Left ventricle myocardium inferior (tissue), 1 donor: ENCODE results near the gene BRD3OS. TPM values are rescaled to one million over a fixed set of nuclear protein-coding genes. Genes with fewer than 3 reads are reported as not detected.

Source experiments
- DNase-seq: peaks from one replicate; pipeline ENCODE4 v3.0.0-alpha.2; 2020
- H3K27ac ChIP-seq: fragments of 200-600 bp; replicated peaks from 2 replicates; pipeline ENCODE4 v1.8.0; 2021
- H3K27me3 ChIP-seq: fragments of 200-600 bp; 2 replicates; pipeline ENCODE4 v1.8.0; 2021; ENCODE audit warnings: low read depth
- H3K36me3 ChIP-seq: fragments of 200-600 bp; 2 replicates; pipeline ENCODE4 v1.8.0; 2021
- H3K4me1 ChIP-seq: fragments of 200-600 bp; 2 replicates; pipeline ENCODE4 v1.8.0; 2021
- H3K4me3 ChIP-seq: fragments of 200-600 bp; 2 replicates; pipeline ENCODE4 v1.8.0; 2021; ENCODE audit warnings: mild to moderate bottlenecking, moderate library complexity
- H3K9me3 ChIP-seq: fragments of 200-600 bp; replicated peaks from 2 replicates; pipeline ENCODE4 v1.8.0; 2021
- intact Hi-C: fragments of 100-400 bp; cut with micrococcal nuclease; formaldehyde crosslinking; loops from one replicate; pipeline ENCODE4 v1.11.0; 2022
- total RNA-seq: library from RNA; stranded (reverse); fragmentation: NEBNext Ultra II Directional; extraction: Animal tissue kit (Norgen Biotek cat#: 25700); gene quantifications from one replicate; pipeline ENCODE4 v1.2.1, GENCODE V29; 2021
- TF ChIP-seq, protein P1 (sequence below): fragments of 200-600 bp; IDR thresholded peaks from 2 replicates; pipeline ENCODE4 v1.8.0; 2021; ENCODE audit warnings: antibody characterized with exemption, mild to moderate bottlenecking, borderline replicate concordance
- donor health status: DM: no; HTN: yes; CAD: no; lungs with severe emphysema.

Gene BRD3OS
- total RNA-seq, 1 donor from 2014 or later = 5.7 TPM

DNA sequence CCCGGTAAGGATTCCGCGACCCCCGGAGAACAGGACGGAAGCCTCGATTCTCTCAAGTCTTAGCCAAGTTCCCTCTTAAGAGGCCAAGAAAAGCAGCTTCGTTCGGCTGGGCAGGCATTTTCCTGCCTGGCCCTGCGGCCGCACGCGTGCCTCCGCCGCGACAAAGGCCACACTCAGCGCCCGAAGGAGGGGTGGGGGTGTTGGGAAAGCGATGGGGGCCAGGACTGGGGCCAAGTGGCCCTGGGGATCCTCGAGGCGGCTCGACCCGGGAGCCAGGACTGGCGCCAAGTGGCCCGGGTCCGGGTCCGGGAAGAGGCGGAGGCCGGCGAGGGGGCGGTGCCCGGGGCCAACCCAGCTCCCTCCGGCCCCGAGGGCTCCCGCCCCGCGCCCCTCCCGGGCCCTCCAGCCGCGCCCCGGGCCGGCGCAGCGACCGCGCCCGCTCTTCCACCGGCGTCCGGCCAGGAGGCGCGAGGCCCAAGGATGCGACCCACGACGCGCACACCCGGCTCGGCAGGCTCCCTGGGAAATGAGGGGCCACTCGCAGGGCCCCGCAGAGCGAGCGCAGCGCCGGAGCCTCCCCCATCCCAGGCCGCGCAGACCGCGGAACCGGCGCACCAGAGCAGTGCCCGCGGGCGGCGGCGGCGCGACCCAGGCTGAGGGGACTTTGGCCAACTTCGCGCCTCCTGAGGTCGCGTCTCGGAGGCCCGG, 33.9 kb upstream of the BRD3OS start:
- H3K27ac ChIP-seq = peak overlapping the region; percentile 93
- TF ChIP-seq, protein P1, sequence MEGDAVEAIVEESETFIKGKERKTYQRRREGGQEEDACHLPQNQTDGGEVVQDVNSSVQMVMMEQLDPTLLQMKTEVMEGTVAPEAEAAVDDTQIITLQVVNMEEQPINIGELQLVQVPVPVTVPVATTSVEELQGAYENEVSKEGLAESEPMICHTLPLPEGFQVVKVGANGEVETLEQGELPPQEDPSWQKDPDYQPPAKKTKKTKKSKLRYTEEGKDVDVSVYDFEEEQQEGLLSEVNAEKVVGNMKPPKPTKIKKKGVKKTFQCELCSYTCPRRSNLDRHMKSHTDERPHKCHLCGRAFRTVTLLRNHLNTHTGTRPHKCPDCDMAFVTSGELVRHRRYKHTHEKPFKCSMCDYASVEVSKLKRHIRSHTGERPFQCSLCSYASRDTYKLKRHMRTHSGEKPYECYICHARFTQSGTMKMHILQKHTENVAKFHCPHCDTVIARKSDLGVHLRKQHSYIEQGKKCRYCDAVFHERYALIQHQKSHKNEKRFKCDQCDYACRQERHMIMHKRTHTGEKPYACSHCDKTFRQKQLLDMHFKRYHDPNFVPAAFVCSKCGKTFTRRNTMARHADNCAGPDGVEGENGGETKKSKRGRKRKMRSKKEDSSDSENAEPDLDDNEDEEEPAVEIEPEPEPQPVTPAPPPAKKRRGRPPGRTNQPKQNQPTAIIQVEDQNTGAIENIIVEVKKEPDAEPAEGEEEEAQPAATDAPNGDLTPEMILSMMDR = no peak
- DNase-seq = no peak
- peak overlapping the region; percentile 70 for H3K4me3 ChIP-seq
- H3K27me3 ChIP-seq = peaks cover 11% of the 10 kb centered on the region
- peaks cover 35% of the 10 kb centered on the region for H3K4me1 ChIP-seq
- no peaks in the 10 kb centered on the region for H3K36me3 ChIP-seq
- intact Hi-C loops = loop anchor here (5.0 kb wide), 1 partner anchor 199 kb away; no protein-coding TSS in a partner anchor
- H3K9me3 ChIP-seq = no peaks in the 10 kb centered on the region

DNA sequence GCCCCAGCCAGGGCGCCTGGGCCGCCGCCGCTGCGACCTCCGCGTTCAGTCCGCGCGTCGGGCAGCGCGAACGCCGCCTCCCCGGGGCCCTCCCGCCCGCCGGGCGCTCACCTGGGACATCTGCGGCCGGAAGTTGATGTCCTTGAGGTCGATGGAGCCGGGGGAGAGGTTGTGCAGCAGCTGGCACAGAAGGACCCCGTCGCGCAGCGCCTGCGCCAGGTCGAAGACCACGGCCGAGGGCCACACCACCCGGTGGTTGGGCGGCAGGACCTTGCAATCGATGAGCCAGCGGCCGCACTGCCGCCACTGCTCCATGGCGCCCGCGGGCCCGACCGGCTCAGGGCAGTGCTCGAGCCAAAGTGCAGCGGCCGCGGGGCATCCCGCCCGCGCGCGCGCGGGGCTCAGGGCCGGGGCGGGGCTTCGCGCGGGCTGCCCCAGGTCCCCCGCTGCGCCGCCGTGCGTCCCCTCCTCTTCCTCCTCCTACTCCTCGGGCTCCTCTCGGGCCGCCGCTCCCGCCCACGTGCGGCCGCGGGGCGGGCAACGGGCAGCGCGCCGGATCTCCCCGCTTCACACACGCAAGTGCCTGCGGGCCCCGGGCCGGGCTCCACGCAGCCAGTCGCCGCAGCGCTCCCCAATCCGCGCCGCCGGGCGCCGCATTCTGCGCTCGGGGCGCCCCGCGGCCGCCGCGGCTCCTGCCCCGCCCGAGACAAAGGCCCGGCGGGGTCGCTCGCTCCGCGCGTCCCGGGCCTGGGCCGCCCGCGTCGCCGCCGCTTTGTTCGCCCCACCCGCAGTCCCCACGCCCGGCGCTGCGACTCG, 33.1 kb upstream of the BRD3OS start, which contains the start of gene VAV2:
Gene VAV2 (minus strand): TSS at position 361 of the 816 bp plus-strand sequence. CDS start 46 bp downstream, at position 315.
- Histone ChIP-seq H3K9me3 (no peaks in the 10 kb centered on the region), H3K4me1 (peaks cover 35% of the 10 kb centered on the region), H3K36me3 (no peaks in the 10 kb centered on the region), H3K27me3 (peaks cover 15% of the 10 kb centered on the region), H3K27ac (peak within 1 kb of the TSS; percentile 93), H3K4me3 (peak within 1 kb of the TSS; percentile 70)
- peak; percentile 75 for DNase-seq
- TF ChIP-seq, protein P1 = no peak
- intact Hi-C loops = loop anchor here (5.0 kb wide), 1 partner anchor 200 kb away; no protein-coding TSS in a partner anchor

DNA sequence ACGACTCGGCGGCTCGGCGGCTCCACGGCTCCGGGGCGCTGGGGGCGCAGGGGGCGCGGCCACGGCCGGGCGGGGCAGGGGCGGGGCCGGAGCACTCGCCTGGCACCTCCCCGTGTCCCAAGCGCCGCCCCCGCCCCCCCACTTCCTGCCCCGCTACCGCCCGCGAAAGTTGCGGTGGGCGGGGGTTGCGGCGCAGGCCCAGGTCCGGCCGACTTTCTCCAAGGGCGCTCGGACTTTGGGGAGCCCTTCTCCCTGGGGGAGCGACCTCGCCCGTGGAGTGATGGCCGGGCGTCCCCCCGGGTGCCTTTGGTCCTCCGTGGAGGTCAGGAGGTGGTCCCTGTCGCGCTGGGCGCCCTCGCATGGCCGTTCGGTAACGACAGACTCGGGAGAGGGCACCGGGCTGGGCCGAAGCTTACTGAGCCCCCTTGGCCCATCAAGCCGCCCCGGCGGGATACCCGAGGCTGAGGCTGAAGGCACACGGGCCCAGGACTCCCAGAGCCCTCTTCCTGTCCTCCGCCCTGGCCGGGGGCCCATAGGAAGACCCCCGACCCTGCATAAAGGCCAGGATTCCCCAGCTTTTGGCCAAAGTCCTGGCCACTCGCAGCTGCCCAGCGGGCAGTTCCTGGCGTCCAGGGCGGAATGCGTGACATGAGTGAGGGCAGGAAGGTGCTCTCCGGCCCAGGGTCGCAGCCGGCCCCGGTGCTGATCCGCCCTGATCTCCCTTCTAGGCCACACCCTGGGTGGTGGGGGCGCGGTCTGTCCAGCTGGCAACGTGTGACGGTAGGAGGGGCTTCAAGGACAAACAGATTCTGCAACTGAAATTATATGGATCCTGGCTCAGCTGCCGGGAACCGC, 32.3 kb upstream of the BRD3OS start:
- DNase-seq = peak; percentile 86
- TF ChIP-seq, protein P1 = peak; percentile 52
- no peaks in the 10 kb centered on the region for H3K9me3 ChIP-seq
- H3K36me3 ChIP-seq = no peaks in the 10 kb centered on the region
- H3K27me3 ChIP-seq = peaks cover 15% of the 10 kb centered on the region
- H3K4me3 ChIP-seq = peak overlapping the region; percentile 70
- peak overlapping the region; percentile 93 for H3K27ac ChIP-seq
- intact Hi-C loops = loop anchor here (5.0 kb wide), 1 partner anchor 201 kb away; no protein-coding TSS in a partner anchor
- H3K4me1 ChIP-seq = peaks cover 35% of the 10 kb centered on the region

DNA sequence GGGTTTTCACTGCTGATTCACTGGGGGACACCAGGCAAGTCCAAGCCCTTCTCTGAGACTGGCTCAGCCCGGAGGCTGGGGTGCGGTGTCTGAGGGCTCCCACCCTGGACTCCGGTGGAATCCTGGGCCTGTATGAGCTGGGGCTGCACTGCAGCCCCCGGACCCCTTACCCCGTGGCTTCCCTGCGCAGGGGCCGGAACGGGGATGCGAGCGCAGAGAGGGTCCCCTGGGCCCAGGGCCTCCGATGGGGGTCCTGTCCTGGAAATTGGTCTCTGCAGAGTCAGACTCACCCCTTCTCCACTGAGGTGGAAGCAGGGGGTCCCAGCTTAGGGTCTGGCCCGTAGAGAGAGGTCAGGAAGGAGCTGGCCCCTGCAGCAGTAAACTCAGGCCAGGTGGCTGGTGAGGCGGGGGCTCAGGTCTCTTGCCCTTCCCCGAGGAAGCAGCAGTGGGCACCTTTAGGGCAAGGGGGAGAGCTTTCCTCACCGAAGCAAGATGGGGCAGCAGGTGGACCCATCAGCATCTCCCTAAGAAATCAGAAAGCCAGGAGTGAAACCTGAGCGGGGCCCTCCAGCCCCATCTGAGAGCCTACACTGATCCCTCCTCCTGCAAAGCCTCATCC, 31.5 kb upstream of the BRD3OS start:
- no peak for DNase-seq
- H3K27me3 ChIP-seq = peaks cover 15% of the 10 kb centered on the region
- TF ChIP-seq, protein P1 = no peak
- peak overlapping the region; percentile 70 for H3K4me3 ChIP-seq
- intact Hi-C loops = loop anchor here (5.0 kb wide), 1 partner anchor 201 kb away; no protein-coding TSS in a partner anchor
- peak overlapping the region; percentile 93 for H3K27ac ChIP-seq
- no peaks in the 10 kb centered on the region for H3K36me3 ChIP-seq
- peaks cover 35% of the 10 kb centered on the region for H3K4me1 ChIP-seq
- H3K9me3 ChIP-seq = no peaks in the 10 kb centered on the region
